H1 (cell line): ENCODE results near the gene HAT1. TPM values are rescaled to one million over a fixed set of nuclear protein-coding genes. Genes with fewer than 3 reads are reported as not detected.

Source experiments
- CTCF ChIA-PET: fragments of 300-600 bp; sonication (Branson Sonifier 250); formaldehyde crosslinking; loops from one replicate; lab custom pipeline; 2021; ENCODE audit not compliant: partially characterized antibody; lab: Charles Lee
- POLR2A ChIA-PET: fragments of 300-600 bp; sonication (Branson Sonifier 250); formaldehyde crosslinking; loops from one replicate; lab custom pipeline; 2021; ENCODE audit warnings: inconsistent platforms; ENCODE audit not compliant: partially characterized antibody; lab: Charles Lee
- DNase-seq, 2 experiments: peaks; one replicate each; pipeline versions ENCODE4 v3.0.0 to v3.0.0-alpha.2; 2010 to 2022; ENCODE audit warnings: low spot score in 2 of 2, low read depth in 1 of 2, mixed read lengths in 1 of 2
- FAIRE-seq: peaks from 2 replicates; lab custom pipeline; 2011; peaks lifted over from hg19 to GRCh38; lab: Jason Lieb, UNC
- H2AFZ ChIP-seq: 2 replicates; pipeline ENCODE4 v1.8.1; 2012; ENCODE audit warnings: low read length, inconsistent platforms
- H2AK5ac ChIP-seq: 2 replicates; pipeline ENCODE4 v1.6.1; 2013; ENCODE audit warnings: low read depth, low read length
- H2BK120ac ChIP-seq: replicated peaks from 2 replicates; pipeline ENCODE3; 2013; ENCODE audit warnings: low read depth, low read length, inconsistent platforms
- H2BK12ac ChIP-seq: 2 replicates; pipeline ENCODE4 v1.6.1; 2013; ENCODE audit warnings: low read depth, low read length
- H2BK15ac ChIP-seq: 2 replicates; pipeline ENCODE4 v1.6.1; 2013; ENCODE audit warnings: low read length
- H2BK20ac ChIP-seq: 2 replicates; pipeline ENCODE4 v1.6.1; 2013; ENCODE audit warnings: low read length
- H2BK5ac ChIP-seq: 2 replicates; pipeline ENCODE4 v1.6.1; 2013; ENCODE audit warnings: low read depth, low read length
- H3K14ac ChIP-seq: 2 replicates; pipeline ENCODE4 v1.6.1; 2013; ENCODE audit warnings: inconsistent platforms; ENCODE audit not compliant: insufficient read length
- H3K18ac ChIP-seq: 2 replicates; pipeline ENCODE4 v1.6.1; 2013; ENCODE audit warnings: low read length; ENCODE audit errors: extremely low read depth
- H3K23ac ChIP-seq: 2 replicates; pipeline ENCODE4 v1.6.1; 2013; ENCODE audit warnings: inconsistent platforms; ENCODE audit not compliant: insufficient read length
- H3K23me2 ChIP-seq: 2 replicates; pipeline ENCODE4 v1.6.1; 2013; ENCODE audit warnings: low read depth, low read length
- H3K27ac ChIP-seq: 2 replicates; pipeline ENCODE4 v1.6.1; 2011; ENCODE audit warnings: low read depth, low read length, inconsistent platforms
- H3K27me3 ChIP-seq, 4 experiments: replicated peaks in 1 of 4; 1 replicate in 1 of 4; 2 replicates in 3 of 4; pipeline versions ENCODE4 v1.6.1 to v1.8.1; 2011 to 2013; ENCODE audit warnings: low read length in 3 of 4, mild to moderate bottlenecking in 3 of 4, inconsistent platforms in 2 of 4, mixed read lengths in 2 of 4, moderate library complexity in 1 of 4; ENCODE audit not compliant: control insufficient read depth in 3 of 4, insufficient read depth in 3 of 4; ENCODE audit errors: extremely low read depth in 1 of 4
- H3K36me3 ChIP-seq, 4 experiments: 2 replicates each; pipeline versions ENCODE4 v1.6.1 to v1.8.1; 2011 to 2013; ENCODE audit warnings: mild to moderate bottlenecking in 4 of 4, low read length in 3 of 4, moderate library complexity in 2 of 4, control low read depth in 1 of 4, inconsistent platforms in 1 of 4; ENCODE audit not compliant: insufficient read depth in 4 of 4, control insufficient read depth in 2 of 4
- H3K4ac ChIP-seq: replicated peaks from 2 replicates; pipeline ENCODE3; 2013; ENCODE audit warnings: low read length, low read depth, mixed read lengths, inconsistent platforms; ENCODE audit not compliant: insufficient read length
- H3K4me1 ChIP-seq, 4 experiments: replicated peaks in 1 of 4; 1 replicate in 1 of 4; 2 replicates in 3 of 4; pipeline versions ENCODE4 v1.6.1 to v1.8.1; 2011 to 2013; ENCODE audit warnings: low read length in 3 of 4, inconsistent platforms in 2 of 4, mixed read lengths in 1 of 4; ENCODE audit not compliant: insufficient read depth in 4 of 4, control insufficient read depth in 3 of 4
- H3K4me2 ChIP-seq, 2 experiments: 2 replicates each; pipeline versions ENCODE4 v1.6.1 to v1.8.1; 2011 to 2013; ENCODE audit warnings: low read depth in 2 of 2, low read length in 2 of 2, control low read depth in 1 of 2, inconsistent platforms in 1 of 2, mild to moderate bottlenecking in 1 of 2; ENCODE audit not compliant: insufficient read depth in 1 of 2
- H3K4me3 ChIP-seq, 4 experiments: fragments of 200-600, 300-600 bp in 1 of 4; sonication (generic), shearing (Covaris generic), sonication (Bioruptor Twin) in 1 of 4; 2 replicates each; pipeline versions ENCODE4 v1.5.1 to v1.8.1; 2011 to 2016; ENCODE audit warnings: low read length in 4 of 4, low read depth in 3 of 4, control low read depth in 2 of 4, inconsistent platforms in 2 of 4, mild to moderate bottlenecking in 2 of 4, mixed read lengths in 1 of 4, moderate library complexity in 1 of 4; ENCODE audit not compliant: insufficient read depth in 2 of 4; ENCODE audit errors: extremely low read depth in 1 of 4
- H3K56ac ChIP-seq: replicated peaks from 2 replicates; pipeline ENCODE3; 2013; ENCODE audit warnings: low read depth, mild to moderate bottlenecking, mixed read lengths, low read length, inconsistent platforms; ENCODE audit not compliant: insufficient read length
- H3K79me1 ChIP-seq: 2 replicates; pipeline ENCODE4 v1.6.1; 2013; ENCODE audit warnings: low read depth, low read length, control low read depth
- H3K79me2 ChIP-seq, 2 experiments: 2 replicates each; pipeline versions ENCODE4 v1.6.1 to v1.8.1; 2012 to 2013; ENCODE audit warnings: low read length in 2 of 2, mild to moderate bottlenecking in 2 of 2, inconsistent platforms in 1 of 2; ENCODE audit not compliant: insufficient read depth in 2 of 2, control insufficient read depth in 1 of 2
- H3K9ac ChIP-seq, 4 experiments: replicated peaks in 1 of 4; 1 replicate in 1 of 4; 2 replicates in 3 of 4; pipeline versions ENCODE4 v1.6.1 to v1.8.1; 2011 to 2013; ENCODE audit warnings: low read depth in 3 of 4, low read length in 3 of 4, control low read depth in 2 of 4, mild to moderate bottlenecking in 2 of 4, moderate library complexity in 2 of 4, inconsistent platforms in 1 of 4; ENCODE audit errors: extremely low read depth in 1 of 4
- H3K9me3 ChIP-seq, 2 experiments: 2 replicates each; pipeline versions ENCODE4 v1.6.1 to v1.8.1; 2012 to 2013; ENCODE audit warnings: mild to moderate bottlenecking in 2 of 2, moderate library complexity in 2 of 2, control low read depth in 1 of 2, inconsistent platforms in 1 of 2, low read depth in 1 of 2, low read length in 1 of 2, mixed read lengths in 1 of 2; ENCODE audit not compliant: insufficient read depth in 2 of 2
- H4K20me1 ChIP-seq, 2 experiments: replicated peaks in 1 of 2; 2 replicates each; pipeline versions ENCODE3 to v1.8.1; 2011 to 2013; ENCODE audit warnings: inconsistent platforms in 2 of 2, low read length in 2 of 2, mild to moderate bottlenecking in 1 of 2; ENCODE audit not compliant: insufficient read depth in 2 of 2, control insufficient read depth in 1 of 2
- H4K5ac ChIP-seq: 2 replicates; pipeline ENCODE4 v1.6.1; 2013; ENCODE audit warnings: low read length, low read depth, mixed read lengths, inconsistent platforms; ENCODE audit not compliant: insufficient read length
- H4K8ac ChIP-seq: 2 replicates; pipeline ENCODE4 v1.8.0; 2013; ENCODE audit warnings: mild to moderate bottlenecking, moderate library complexity, low read length, inconsistent platforms; ENCODE audit not compliant: insufficient read depth; ENCODE audit errors: extremely low read depth
- H4K91ac ChIP-seq: replicated peaks from 2 replicates; pipeline ENCODE3; 2013; ENCODE audit warnings: low read length, mixed read lengths, inconsistent platforms; ENCODE audit not compliant: insufficient read length
- ASH2L ChIP-seq: fragments of 200-600, 300-600 bp; sonication (generic); IDR thresholded peaks from one replicate; pipeline ENCODE4 v1.7.1; 2017; ENCODE audit warnings: low read length
- BACH1 ChIP-seq: IDR thresholded peaks from 2 replicates; pipeline ENCODE4 v1.6.1; 2012; ENCODE audit warnings: low read length, improper control_type of control experiment
- CBX8 ChIP-seq: fragments of 300-800, 300-1000 bp; sonication (generic); IDR thresholded peaks from 2 replicates; pipeline ENCODE4 v1.7.1; 2016; ENCODE audit warnings: low read depth, low read length, borderline replicate concordance
- JUND ChIP-seq: IDR thresholded peaks from 2 replicates; pipeline ENCODE4 v1.6.1; 2011; ENCODE audit warnings: mild to moderate bottlenecking, improper control_type of control experiment, low read length
- KDM5A ChIP-seq: fragments of 200-600 bp; IDR thresholded peaks from 2 replicates; pipeline ENCODE4 v1.7.1; 2012; ENCODE audit warnings: mild to moderate bottlenecking, low read length, inconsistent platforms, mixed read lengths
- MAX ChIP-seq: IDR thresholded peaks from 2 replicates; pipeline ENCODE4 v1.6.1; 2012; ENCODE audit warnings: inconsistent platforms
- NANOG ChIP-seq: IDR thresholded peaks from 2 replicates; pipeline ENCODE4 v1.6.1; 2011; ENCODE audit warnings: low read length, low read depth, mild to moderate bottlenecking, inconsistent platforms; ENCODE audit not compliant: insufficient read depth, poor library complexity, severe bottlenecking
- RXRA ChIP-seq: IDR thresholded peaks from 2 replicates; pipeline ENCODE4 v1.6.1; 2011; ENCODE audit warnings: low read depth, mild to moderate bottlenecking, low read length, moderate library complexity; ENCODE audit not compliant: insufficient read depth
- TEAD4 ChIP-seq: IDR thresholded peaks from 2 replicates; pipeline ENCODE4 v1.6.1; 2012; ENCODE audit warnings: low read depth, low read length, inconsistent platforms, mixed read lengths
- WGBS, 2 experiments: shearing (Covaris generic) in 1 of 2; methylation state at CpG; one replicate each; pipeline versions ENCODE4 v1.1.6 to v1.1.7; 2013 to 2015; ENCODE audit warnings: low lambda C conversion rate in 2 of 2, mixed read lengths in 2 of 2, inconsistent platforms in 1 of 2, low coverage in 1 of 2, missing lambda C conversion rate in 1 of 2; ENCODE audit not compliant: insufficient replicate concordance in 2 of 2, insufficient coverage in 1 of 2, insufficient read length in 1 of 2; ENCODE audit errors: extremely low coverage in 1 of 2, missing lambda C conversion rate in 1 of 2; 5-methylcytosine and 5-hydroxymethylcytosine counted together
- polyA plus RNA-seq, 7 experiments: library from polyadenylated mRNA; depleted of rRNA in 3 of 7; stranded (reverse) in 5 of 7; unstranded in 2 of 7; fragments of >200 nt in 5 of 7; fragments of 200-250 nt in 2 of 7; gene quantifications; 1 replicate in 5 of 7; 2 replicates in 1 of 7; 4 replicates in 1 of 7; pipeline versions ENCODE4 v1.2.1 to v1.2.3, GENCODE V29; 2011 to 2013; ENCODE audit warnings: missing spikeins in 2 of 7, mixed read lengths in 2 of 7
- total RNA-seq: library from RNA; stranded (reverse); fragmentation: NEBNext Ultra II Directional; extraction: Animal tissue kit (Norgen Biotek cat#: 25700); gene quantifications from 2 replicates; pipeline ENCODE4 v1.2.1, GENCODE V29; 2021

The HAT1 gene
- total and polyA plus RNA-seq, 2 of the 8 experiments (the other 6 are each of a cell fraction or from before 2014, with no cell fraction given): 44.6 to 74.2 TPM

DNA sequence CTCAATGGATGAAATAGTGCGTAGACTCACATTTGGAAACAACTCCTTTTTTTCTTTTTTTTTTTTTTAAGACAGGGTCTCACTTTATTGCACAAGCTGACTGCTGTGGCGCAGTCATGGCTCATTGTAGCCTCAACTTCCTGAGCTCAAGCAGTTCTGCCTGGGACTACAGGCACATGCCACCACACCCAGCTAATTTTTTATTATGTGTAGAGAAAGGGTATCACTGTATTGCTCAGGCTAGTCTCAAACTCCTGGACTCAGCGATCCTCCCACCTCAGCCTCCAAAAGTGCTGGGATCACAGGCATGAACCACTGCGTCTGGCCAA, 17.4 kb downstream of the HAT1 start:
- Histone ChIP-seq H2BK12ac (no peak overlapping the region), H2AK5ac (no peak overlapping the region), H2BK15ac (no peak overlapping the region), H3K14ac (no peak overlapping the region), H3K36me3 (peaks cover 0 to 17% (median 0%) of the 10 kb centered on the region in 4 experiments; a peak in 3 of 8 replicates), H2BK20ac (no peak overlapping the region), H4K8ac (no peak overlapping the region), H3K23ac (no peak overlapping the region), H2BK5ac (no peak overlapping the region), H3K79me2 (peaks cover 0 to 65% of the 10 kb centered on the region in 2 experiments; a peak in 2 of 4 replicates), H3K4me1 (no peaks in the 10 kb centered on the region), H4K5ac (no peak overlapping the region), H4K91ac (no peak overlapping the region), H3K27me3 (no peaks in the 10 kb centered on the region), H3K4me2 (no peak overlapping the region), H3K27ac (no peak overlapping the region), H3K4ac (no peak overlapping the region), H4K20me1 (peaks cover 0 to 2% of the 10 kb centered on the region in 2 experiments), H3K18ac (no peak overlapping the region), H3K9ac (no peak overlapping the region), H3K9me3 (peaks cover 3 to 9% of the 10 kb centered on the region in 2 experiments), H2AFZ (no peak overlapping the region), H3K4me3 (no peak overlapping the region), H2BK120ac (no peak overlapping the region), H3K23me2 (peaks cover 2% of the 10 kb centered on the region; the same call in 1 of the 2 replicates), H3K79me1 (peaks cover 4% of the 10 kb centered on the region; the same call in 1 of the 2 replicates), H3K56ac (no peak overlapping the region)
- ChIA-PET POLR2A (interaction anchor here (0.6 kb wide), 1 partner anchor 285 kb away, joined by 4 read pairs; no protein-coding TSS in a partner anchor), CTCF (interaction anchor here (1.4 to 2.1 kb wide), 3 partner anchors 17 to 128 kb away, joined by 3 to 7 read pairs (median 3); partner anchors contain the start of gene HAT1)
- FAIRE-seq (no peak), DNase-seq (no peak)
- no peak for TF ChIP-seq CBX8
- TF ChIP-seq BACH1: no peak
- no peak for TF ChIP-seq RXRA
- TF ChIP-seq MAX: no peak
- TF ChIP-seq KDM5A: no peak
- no peak for TF ChIP-seq JUND
- no peak for TF ChIP-seq ASH2L
- no peak for TF ChIP-seq TEAD4
- TF ChIP-seq NANOG: no peak
- WGBS, 2 experiments: 88% methylated on average over 4 of the region's 4 CpGs; no CpG with 5 or more reads in 1 of the 2 experiments
